Bronchial epithelial cell (primary cell): ENCODE measurements around the gene GEMIN2. TPM values are rescaled to one million over a fixed set of nuclear protein-coding genes. Genes with fewer than 3 reads are reported as not detected.
A peak's percentile ranks its signal among the peaks of the same experiment; 100 is the strongest.
"Not testable (repeated sequence)": the region's sequence is repeated elsewhere in the genome, so short reads cannot be mapped to it uniquely, and the experiment has no call there.

ENCODE experiments used
- DNase-seq: peaks from one replicate; pipeline ENCODE4 v3.0.0-alpha.2; 2010; ENCODE audit warnings: low read depth
- FAIRE-seq: peaks from 2 replicates; lab custom pipeline; 2011; peaks lifted over from hg19 to GRCh38; lab: Jason Lieb, UNC
- H3K27me3 ChIP-seq: 2 replicates; pipeline ENCODE4 v1.5.1; 2011; ENCODE audit warnings: low read length; ENCODE audit not compliant: control insufficient read depth, insufficient read depth
- H3K36me3 ChIP-seq: 2 replicates; pipeline ENCODE4 v1.5.1; 2011; ENCODE audit warnings: low read length; ENCODE audit not compliant: control insufficient read depth, insufficient read depth
- H3K4me3 ChIP-seq: 2 replicates; pipeline ENCODE4 v1.5.1; 2011; ENCODE audit warnings: mild to moderate bottlenecking, low read depth, low read length, control low read depth
- CTCF ChIP-seq: IDR thresholded peaks from 2 replicates; pipeline ENCODE4 v1.5.1; 2011; ENCODE audit warnings: mild to moderate bottlenecking, moderate library complexity, low read length, control low read depth, inconsistent platforms; ENCODE audit not compliant: insufficient read depth, severe bottlenecking
- total RNA-seq: library from RNA; depleted of rRNA; stranded (reverse); fragments of >200 nt; gene quantifications from 2 replicates; pipeline ENCODE4 v1.2.1, GENCODE V29; 2014

The GEMIN2 gene
- total RNA-seq, 1 donor from 2014 or later, result 31.9 TPM

- Histone ChIP-seq H3K4me3 (no peak overlapping the region), H3K36me3 (no peaks in the 10 kb centered on the region), H3K27me3 (no peaks in the 10 kb centered on the region)
- no peak for TF ChIP-seq CTCF
- DNase-seq, result no peak
- FAIRE-seq, result no peak
Measured at GRCh38 chr14:39099748-39100147, 14.4 kb upstream of the GEMIN2 start.

GRCh38 chr14:39102265-39102968, 11.7 kb upstream of the GEMIN2 start:
- FAIRE-seq, result no peak
- peak; percentile 24 for DNase-seq
- no peaks in the 10 kb centered on the region for H3K36me3 ChIP-seq
- peak overlapping the region; percentile 68 for H3K4me3 ChIP-seq
- no peaks in the 10 kb centered on the region for H3K27me3 ChIP-seq
- TF ChIP-seq CTCF, result no peak

GRCh38 chr14:39102969-39103957, 10.9 kb upstream of the GEMIN2 start, which contains the start of gene SEC23A:
SEC23A (minus strand) TSS chr14:39103235; CDS start chr14:39096118, 7,117 bp downstream.
- TF ChIP-seq CTCF, result no peak
- H3K36me3 ChIP-seq, result no peaks in the 10 kb centered on the region
- DNase-seq (peak; percentile 64), FAIRE-seq (no peak)
- no peaks in the 10 kb centered on the region for H3K27me3 ChIP-seq
- peak within 1 kb of the TSS; percentile 68 for H3K4me3 ChIP-seq

GRCh38 chr14:39104078-39104801, 9.9 kb upstream of the GEMIN2 start:
- DNase-seq, H3K27me3 ChIP-seq, FAIRE-seq, H3K36me3 ChIP-seq: not testable (repeated sequence)
- peak overlapping the region; percentile 68 for H3K4me3 ChIP-seq

GRCh38 chr14:39107591-39107996, 6.5 kb upstream of the GEMIN2 start:
- no peaks in the 10 kb centered on the region for H3K27me3 ChIP-seq
- DNase-seq (peak; percentile 42), FAIRE-seq (no peak)
- no peak overlapping the region for H3K4me3 ChIP-seq
- peak; percentile 44 for TF ChIP-seq CTCF
- no peaks in the 10 kb centered on the region for H3K36me3 ChIP-seq

GRCh38 chr14:39108791-39109190, 5.3 kb upstream of the GEMIN2 start:
- no peak for TF ChIP-seq CTCF
- H3K4me3 ChIP-seq, result no peak overlapping the region
- DNase-seq (no peak), FAIRE-seq (no peak)
- no peaks in the 10 kb centered on the region for H3K36me3 ChIP-seq
- no peaks in the 10 kb centered on the region for H3K27me3 ChIP-seq
